ENCODE results near the gene RNF212.

RNF212 gene

GRCh38 chr4:1045595-1046201, 67.7 kb downstream of the RNF212 start:
- no peak for DNase-seq (ENCODE audit: extremely low read depth, low read depth)
- H3K4me3 ChIP-seq (replicated peaks; ENCODE audit: low read depth, low read length), result no peak overlapping the region
- no peak for TF ChIP-seq CTCF (IDR thresholded peaks at IDR 0.05; ENCODE audit: low read depth, low read length, missing control alignments)

GRCh38 chr4:1045193-1045594, 68.2 kb downstream of the RNF212 start:
- no peak for TF ChIP-seq CTCF (IDR thresholded peaks at IDR 0.05; ENCODE audit: low read depth, low read length, missing control alignments)
- H3K4me3 ChIP-seq (replicated peaks; ENCODE audit: low read depth, low read length), result no peak overlapping the region
- DNase-seq (ENCODE audit: extremely low read depth, low read depth), result no peak

- no peak overlapping the region for H3K4me3 ChIP-seq (replicated peaks; ENCODE audit: low read depth, low read length)
- no peak for TF ChIP-seq CTCF (IDR thresholded peaks at IDR 0.05; ENCODE audit: low read depth, low read length, missing control alignments)
- no peak for DNase-seq (ENCODE audit: extremely low read depth, low read depth)
These were observed 68.7 kb downstream of the RNF212 start for GRCh38 chr4:1044469-1045192.

- peak overlapping the region; percentile 25; the same call in 1 of the 2 replicates for H3K4me3 ChIP-seq (replicated peaks; ENCODE audit: low read depth, low read length)
- no peak for TF ChIP-seq CTCF (IDR thresholded peaks at IDR 0.05; ENCODE audit: low read depth, low read length, missing control alignments)
- peak; percentile 93 for DNase-seq (ENCODE audit: extremely low read depth, low read depth)
These were observed 69.5 kb downstream of the RNF212 start for GRCh38 chr4:1043651-1044468.

- H3K4me3 ChIP-seq (replicated peaks; ENCODE audit: low read depth, low read length), result no peak overlapping the region
- no peak for TF ChIP-seq CTCF (IDR thresholded peaks at IDR 0.05; ENCODE audit: low read depth, low read length, missing control alignments)
- DNase-seq (ENCODE audit: extremely low read depth, low read depth), result no peak
These were observed 70.2 kb downstream of the RNF212 start for GRCh38 chr4:1043162-1043561.

GRCh38 chr4:1042352-1043055, 70.9 kb downstream of the RNF212 start:
- H3K4me3 ChIP-seq (replicated peaks; ENCODE audit: low read depth, low read length), result no peak overlapping the region
- no peak for TF ChIP-seq CTCF (IDR thresholded peaks at IDR 0.05; ENCODE audit: low read depth, low read length, missing control alignments)
- DNase-seq (ENCODE audit: extremely low read depth, low read depth), result no peak

Data from HFF-Myc (cell line).